H9 (cell line): ENCODE results near the gene ATP5PB. TPM values are rescaled to one million over a fixed set of nuclear protein-coding genes. Genes with fewer than 3 reads are reported as not detected.

Experiments used
- DNase-seq: peaks from one replicate; pipeline ENCODE4 v3.0.0-alpha.2; 2017
- H2AFZ ChIP-seq: one replicate; pipeline ENCODE4 v1.6.1; 2013; ENCODE audit warnings: mild to moderate bottlenecking, low read length, control low read depth, moderate library complexity
- H2AK5ac ChIP-seq: 2 replicates; pipeline ENCODE4 v1.6.1; 2013; ENCODE audit warnings: low read length, control low read depth, mixed read lengths; ENCODE audit not compliant: insufficient read length
- H2BK120ac ChIP-seq: one replicate; pipeline ENCODE4 v1.6.1; 2013; ENCODE audit warnings: low read depth, mild to moderate bottlenecking, low read length, control low read depth, inconsistent platforms; ENCODE audit not compliant: poor library complexity, severe bottlenecking
- H2BK12ac ChIP-seq: 2 replicates; pipeline ENCODE4 v1.6.1; 2013; ENCODE audit warnings: low read length, control low read depth, mixed read lengths, low read depth; ENCODE audit not compliant: insufficient read length
- H2BK15ac ChIP-seq: 2 replicates; pipeline ENCODE4 v1.6.1; 2013; ENCODE audit warnings: low read depth, low read length, control low read depth
- H2BK20ac ChIP-seq: one replicate; pipeline ENCODE4 v1.6.1; 2013; ENCODE audit warnings: low read depth, mild to moderate bottlenecking, low read length, control low read depth, inconsistent platforms; ENCODE audit not compliant: poor library complexity, severe bottlenecking
- H2BK5ac ChIP-seq: 2 replicates; pipeline ENCODE4 v1.6.1; 2013; ENCODE audit warnings: low read length, control low read depth, mixed read lengths; ENCODE audit not compliant: insufficient read length
- H3K14ac ChIP-seq: 2 replicates; pipeline ENCODE4 v1.6.1; 2013; ENCODE audit warnings: low read length, control low read depth; ENCODE audit not compliant: insufficient read depth
- H3K18ac ChIP-seq: 2 replicates; pipeline ENCODE4 v1.6.1; 2013; ENCODE audit warnings: low read depth, mild to moderate bottlenecking, mixed read lengths, low read length, control low read depth; ENCODE audit not compliant: insufficient read length
- H3K23ac ChIP-seq: 2 replicates; pipeline ENCODE4 v1.6.1; 2013; ENCODE audit warnings: low read length, control low read depth, mixed read lengths, low read depth; ENCODE audit not compliant: insufficient read length
- H3K23me2 ChIP-seq: 2 replicates; pipeline ENCODE4 v1.6.1; 2013; ENCODE audit warnings: low read depth, mild to moderate bottlenecking, mixed read lengths, low read length, control low read depth; ENCODE audit not compliant: insufficient read length, poor library complexity, severe bottlenecking
- H3K27ac ChIP-seq: 2 replicates; pipeline ENCODE4 v1.5.1; 2013; ENCODE audit warnings: low read length, control low read depth, mixed read lengths, low read depth; ENCODE audit not compliant: insufficient read length
- H3K27me3 ChIP-seq: 2 replicates; pipeline ENCODE4 v1.6.1; 2013; ENCODE audit warnings: low read length, control low read depth, inconsistent platforms; ENCODE audit not compliant: insufficient read depth
- H3K4ac ChIP-seq: 2 replicates; pipeline ENCODE4 v1.6.1; 2013; ENCODE audit warnings: low read depth, mild to moderate bottlenecking, control low read depth, inconsistent platforms, low read length, moderate library complexity
- H3K4me1 ChIP-seq: 2 replicates; pipeline ENCODE4 v1.6.1; 2013; ENCODE audit warnings: low read length, control low read depth, inconsistent platforms; ENCODE audit not compliant: insufficient read depth
- H3K4me2 ChIP-seq: 2 replicates; pipeline ENCODE4 v1.6.1; 2013; ENCODE audit warnings: low read length, control low read depth, mixed read lengths; ENCODE audit not compliant: insufficient read length, insufficient read depth
- H3K56ac ChIP-seq: 2 replicates; pipeline ENCODE4 v1.6.1; 2013; ENCODE audit warnings: low read depth, mild to moderate bottlenecking, mixed read lengths, low read length, control low read depth; ENCODE audit not compliant: insufficient read length
- H3K79me1 ChIP-seq: 2 replicates; pipeline ENCODE4 v1.6.1; 2013; ENCODE audit warnings: low read depth, mild to moderate bottlenecking, moderate library complexity, low read length, control low read depth, inconsistent platforms; ENCODE audit not compliant: insufficient read depth, poor library complexity, severe bottlenecking
- H3K79me2 ChIP-seq: 2 replicates; pipeline ENCODE4 v1.6.1; 2013; ENCODE audit warnings: low read length, control low read depth, inconsistent platforms; ENCODE audit not compliant: insufficient read depth
- H3K9ac ChIP-seq: 2 replicates; pipeline ENCODE4 v1.6.1; 2013; ENCODE audit warnings: low read length, control low read depth, mixed read lengths; ENCODE audit not compliant: insufficient read length; ENCODE audit errors: extremely low read depth
- H3K9me3 ChIP-seq: one replicate; pipeline ENCODE4 v1.6.1; 2013; ENCODE audit warnings: low read depth, low read length, inconsistent platforms; ENCODE audit not compliant: control insufficient read depth
- H3T11ph ChIP-seq: one replicate; pipeline ENCODE4 v1.6.1; 2013; ENCODE audit warnings: mild to moderate bottlenecking, low read length, control low read depth, inconsistent platforms
- H4K20me1 ChIP-seq: one replicate; pipeline ENCODE4 v1.6.1; 2013; ENCODE audit not compliant: control insufficient read depth, insufficient read length, insufficient read depth
- H4K5ac ChIP-seq: 2 replicates; pipeline ENCODE4 v1.6.1; 2013; ENCODE audit warnings: low read depth, mild to moderate bottlenecking, mixed read lengths, low read length, control low read depth; ENCODE audit not compliant: insufficient read length
- H4K8ac ChIP-seq: replicated peaks from 2 replicates; pipeline ENCODE4 v1.6.1; 2013; ENCODE audit warnings: low read length, control low read depth, mixed read lengths, low read depth; ENCODE audit not compliant: insufficient read length
- H4K91ac ChIP-seq: 2 replicates; pipeline ENCODE4 v1.6.1; 2013; ENCODE audit warnings: low read depth, mild to moderate bottlenecking, moderate library complexity, mixed read lengths, low read length, control low read depth; ENCODE audit not compliant: insufficient read length
- H3K27ac Mint-ChIP-seq, 3 experiments: 2 replicates in 2 of 3; 3 replicates in 1 of 3; pipeline ENCODE4 v1.8.0; 2020 to 2021; ENCODE audit warnings: mixed read lengths in 3 of 3, mild to moderate bottlenecking in 1 of 3, moderate library complexity in 1 of 3
- H3K27me3 Mint-ChIP-seq: 2 replicates; pipeline ENCODE4 v1.8.0; 2021; ENCODE audit warnings: low read depth, mild to moderate bottlenecking, moderate library complexity, mixed read lengths
- H3K36me3 Mint-ChIP-seq, 3 experiments: 2 replicates in 2 of 3; 3 replicates in 1 of 3; pipeline ENCODE4 v1.8.0; 2020 to 2021; ENCODE audit warnings: low read depth in 3 of 3, mixed read lengths in 3 of 3; ENCODE audit not compliant: insufficient read depth in 1 of 3
- H3K4me1 Mint-ChIP-seq, 2 experiments: 2 replicates each; pipeline ENCODE4 v1.8.0; 2020; ENCODE audit warnings: mixed read lengths in 2 of 2
- H3K4me3 Mint-ChIP-seq, 2 experiments: 2 replicates in 1 of 2; 3 replicates in 1 of 2; pipeline ENCODE4 v1.8.0; 2020 to 2021; ENCODE audit warnings: mild to moderate bottlenecking in 2 of 2, mixed read lengths in 2 of 2, moderate library complexity in 1 of 2
- H3K9me3 Mint-ChIP-seq, 2 experiments: 2 replicates in 1 of 2; 3 replicates in 1 of 2; pipeline ENCODE4 v1.8.0; 2020; ENCODE audit warnings: mild to moderate bottlenecking in 2 of 2, mixed read lengths in 2 of 2, moderate library complexity in 1 of 2
- CTCF ChIP-seq: fragments of 200-600 bp; sonication (generic); conservative IDR thresholded peaks from 3 replicates; pipeline ENCODE4 v1.8.0; 2021; ENCODE audit warnings: antibody characterized with exemption, mild to moderate bottlenecking
- WGBS: extraction: QIAGEN DNeasy Blood & Tissue Kit; methylation state at CpG from one replicate; pipeline ENCODE4 v1.1.7; 2013; ENCODE audit warnings: missing lambda C conversion rate, low lambda C conversion rate, mixed read lengths; ENCODE audit not compliant: insufficient read length; ENCODE audit errors: extremely low coverage; 5-methylcytosine and 5-hydroxymethylcytosine counted together
- total RNA-seq: library from RNA; stranded (reverse); gene quantifications from 2 replicates; pipeline ENCODE4 v1.2.1, GENCODE V29; 2021

ATP5PB gene
- total RNA-seq, 1 experiment from 2014 or later = 250 TPM

GRCh38 chr1:111453706-111454105 is 4.4 kb downstream of the ATP5PB start:
- Mint-ChIP-seq H3K27ac (no peak overlapping the region), H3K4me1 (peaks cover 0 to 10% of the 10 kb centered on the region in 2 experiments; a peak in 2 of 4 replicates), H3K9me3 (no peaks in the 10 kb centered on the region), H3K27me3 (no peaks in the 10 kb centered on the region), H3K4me3 (no peak overlapping the region), H3K36me3 (peaks cover 20 to 64% (median 39%) of the 10 kb centered on the region in 3 experiments)
- Histone ChIP-seq H3K56ac (no peak overlapping the region), H4K8ac (no peak overlapping the region), H2BK5ac (no peak overlapping the region), H3K9ac (no peak overlapping the region), H3K4ac (no peak overlapping the region), H3K79me1 (peaks cover 3% of the 10 kb centered on the region), H3K4me1 (no peaks in the 10 kb centered on the region), H2BK15ac (no peak overlapping the region), H3K14ac (no peak overlapping the region), H3K18ac (no peak overlapping the region), H3K27ac (no peak overlapping the region), H3K4me2 (no peak overlapping the region), H2BK120ac (no peak overlapping the region), H3K23ac (no peak overlapping the region), H4K91ac (no peak overlapping the region), H3T11ph (no peak overlapping the region), H4K20me1 (no peaks in the 10 kb centered on the region), H2BK12ac (no peak overlapping the region), H2AFZ (no peak overlapping the region), H4K5ac (no peak overlapping the region), H3K79me2 (peaks cover 7% of the 10 kb centered on the region; the same call in 1 of the 2 replicates), H2AK5ac (no peak overlapping the region), H3K23me2 (peaks cover 7% of the 10 kb centered on the region), H3K27me3 (no peaks in the 10 kb centered on the region), H3K9me3 (no peaks in the 10 kb centered on the region), H2BK20ac (no peak overlapping the region)
- no peak for DNase-seq
- no peak for TF ChIP-seq CTCF
- WGBS = no CpG with 5 or more reads among the region's 3 CpGs
